Astrocyte of the cerebellum (primary cell): Measurements from ENCODE around the gene SLC29A3.

Experiments
- DNase-seq: peaks from one replicate; pipeline ENCODE4 v3.0.0-alpha.2; 2011; ENCODE audit warnings: low read depth
- H3K4me3 ChIP-seq: 2 replicates; pipeline ENCODE4 v1.5.1; 2011; ENCODE audit warnings: mild to moderate bottlenecking, low read depth, low read length, moderate library complexity
- CTCF ChIP-seq: IDR thresholded peaks from 2 replicates; pipeline ENCODE4 v1.5.1; 2012; ENCODE audit warnings: low read length, low read depth, moderate library complexity, mild to moderate bottlenecking; ENCODE audit errors: missing control alignments
- in situ Hi-C: cut with HindIII; loops from 2 replicates; pipeline ENCODE4 v1.10.0; 2017; ENCODE audit warnings: low sequenced_read_pairs

SLC29A3 gene

DNA sequence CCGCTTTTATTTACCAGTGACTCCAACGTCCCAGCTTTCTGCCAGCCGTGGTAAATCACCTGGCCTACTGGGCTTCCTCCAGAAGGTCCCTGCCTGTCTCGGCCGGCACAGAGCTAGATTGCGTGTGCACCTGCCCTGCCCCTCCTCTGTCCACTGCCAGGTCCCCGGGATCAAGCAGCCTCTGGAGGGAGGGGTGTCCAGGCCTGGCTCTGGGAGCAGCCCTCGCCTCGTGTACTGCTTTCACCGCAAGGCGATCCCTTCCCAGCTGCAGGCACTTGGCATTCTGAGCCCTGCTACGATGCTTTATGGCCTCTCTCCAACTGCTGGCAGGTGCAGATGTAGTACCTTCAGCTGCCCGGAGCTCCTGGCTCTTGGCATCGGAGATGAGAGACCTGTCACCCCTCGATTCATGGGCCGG lies 7.4 kb downstream of the SLC29A3 start:
- in situ Hi-C loops = no loop called here
- H3K4me3 ChIP-seq = no peak overlapping the region
- no peak for DNase-seq
- TF ChIP-seq CTCF = no peak

GRCh38 chr10:71330789-71331404 lies 11.8 kb downstream of the SLC29A3 start:
- DNase-seq = no peak
- H3K4me3 ChIP-seq = no peak overlapping the region
- TF ChIP-seq CTCF = no peak
- in situ Hi-C loops = no loop called here

GRCh38 chr10:71331736-71332135 lies 12.7 kb downstream of the SLC29A3 start:
- no peak for DNase-seq
- no peak for TF ChIP-seq CTCF
- H3K4me3 ChIP-seq = no peak overlapping the region
- in situ Hi-C loops = no loop called here

- no peak for TF ChIP-seq CTCF
- in situ Hi-C loops = no loop called here
- DNase-seq = no peak
- no peak overlapping the region for H3K4me3 ChIP-seq
Observed at GRCh38 chr10:71332466-71332865, 13.4 kb downstream of the SLC29A3 start.

- in situ Hi-C loops = no loop called here
- no peak for TF ChIP-seq CTCF
- no peak for DNase-seq
- no peak overlapping the region for H3K4me3 ChIP-seq
Observed at GRCh38 chr10:71333129-71333887, 14.2 kb downstream of the SLC29A3 start.

DNA sequence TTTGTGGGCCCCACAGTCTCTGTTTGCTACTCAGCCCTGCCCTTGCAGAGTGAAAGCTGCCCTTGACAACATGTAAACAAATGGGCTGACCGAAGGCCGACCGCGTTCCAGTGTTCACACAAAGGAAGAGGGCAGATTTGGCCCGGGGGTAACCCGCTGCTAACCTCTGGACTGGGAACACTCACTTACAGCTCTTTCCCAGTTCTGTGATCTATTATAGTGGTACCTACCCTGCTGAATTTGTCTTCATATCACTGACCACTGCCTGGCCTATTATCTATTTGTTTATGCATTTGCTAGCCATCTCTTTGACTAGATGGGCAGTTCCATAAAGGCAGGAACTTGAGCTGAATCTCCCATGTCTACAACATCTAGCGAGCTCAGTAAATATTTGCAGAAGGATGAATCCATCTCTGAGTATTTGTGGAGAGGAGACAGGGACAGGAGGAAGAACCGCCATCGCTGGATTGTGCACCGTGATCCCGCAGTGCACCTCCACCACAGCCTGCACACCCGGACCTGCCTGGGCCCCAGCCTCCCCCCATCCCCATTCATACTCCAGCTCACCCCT lies 15.2 kb downstream of the SLC29A3 start:
- in situ Hi-C loops = no loop called here
- TF ChIP-seq CTCF = no peak
- DNase-seq = no peak
- no peak overlapping the region for H3K4me3 ChIP-seq
